Suprapubic skin (tissue), 4 donors: Measurements from ENCODE around the gene EPAS1. TPM values are rescaled to one million over a fixed set of nuclear protein-coding genes. Genes with fewer than 3 reads are reported as not detected.
A peak's percentile ranks its signal among the peaks of the same experiment; 100 is the strongest.

Source experiments
- DNase-seq, 2 donors: peaks; one replicate each; pipeline ENCODE4 v3.0.0-alpha.2; 2019; ENCODE audit warnings: low spot score in 2 of 2
- H3K27ac ChIP-seq: fragments of 200-600 bp; sonication (generic); one replicate; pipeline ENCODE4 v1.5.1; 2019
- H3K27me3 ChIP-seq: fragments of 200-600 bp; sonication (generic); one replicate; pipeline ENCODE4 v1.5.1; 2019
- H3K36me3 ChIP-seq: fragments of 200-600 bp; sonication (generic); one replicate; pipeline ENCODE4 v1.5.1; 2019
- H3K4me1 ChIP-seq: fragments of 200-600 bp; sonication (generic); one replicate; pipeline ENCODE4 v1.5.1; 2019
- H3K4me3 ChIP-seq: fragments of 200-600 bp; sonication (generic); one replicate; pipeline ENCODE4 v1.5.1; 2019; ENCODE audit warnings: mild to moderate bottlenecking
- H3K9me3 ChIP-seq: fragments of 200-600 bp; sonication (generic); one replicate; pipeline ENCODE4 v1.5.1; 2019
- EP300 ChIP-seq: sonication (generic); formaldehyde crosslinking; IDR thresholded peaks from one replicate; pipeline ENCODE4 v1.6.1; 2017; ENCODE audit warnings: antibody characterized with exemption
- POLR2A ChIP-seq, 2 donors: fragments of 450-650 bp; IDR thresholded peaks; one replicate each; pipeline ENCODE4 v1.6.1; 2017; ENCODE audit warnings: antibody characterized with exemption in 2 of 2, mild to moderate bottlenecking in 2 of 2, moderate library complexity in 2 of 2
- POLR2AphosphoS5 ChIP-seq, 3 donors: sonication (generic); formaldehyde crosslinking; IDR thresholded peaks; one replicate each; pipeline ENCODE4 v1.6.1; 2017; ENCODE audit warnings: antibody characterized with exemption in 3 of 3
- WGBS: methylation state at CpG from one replicate; pipeline ENCODE4 v1.1.5; 2018; 5-methylcytosine and 5-hydroxymethylcytosine counted together
- total RNA-seq, 4 donors: library from RNA; depleted of rRNA; stranded (reverse); fragments of >200 nt; gene quantifications; one replicate each; pipeline ENCODE4 v1.1.0, GENCODE V29; 2016
- TF ChIP-seq, protein P1 (sequence below), 2 donors: fragments of 200-600 bp in 1 of 2; fragments of 450-650 bp in 1 of 2; sonication (generic) in 1 of 2; IDR thresholded peaks; one replicate each; pipeline ENCODE4 v1.5.1; 2016 to 2019; ENCODE audit warnings: antibody characterized with exemption in 2 of 2, mild to moderate bottlenecking in 1 of 2, moderate library complexity in 1 of 2

EPAS1 gene
- total RNA-seq, 4 donors from 2014 or later, result 110 to 271 (median 142) TPM

DNA sequence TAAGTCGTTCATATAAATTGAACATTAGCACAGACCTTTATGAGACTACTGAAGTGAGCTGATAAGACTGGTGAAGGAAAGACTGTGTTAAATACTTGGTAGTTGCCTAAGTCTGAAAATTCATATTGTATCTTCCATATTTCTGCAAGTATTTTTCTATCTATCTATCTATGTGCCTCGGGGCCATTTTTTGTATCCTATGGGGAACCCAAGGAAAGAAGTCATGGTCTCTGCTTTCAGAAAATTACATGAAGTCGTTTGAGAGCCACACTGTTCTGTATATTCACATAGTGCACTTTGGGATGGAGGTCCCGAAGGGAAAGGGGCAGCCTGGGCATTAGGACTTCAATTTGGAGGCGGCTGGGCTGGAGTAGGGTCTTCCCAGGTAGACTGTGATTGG lies 89.6 kb downstream of the EPAS1 start:
- 90% methylated on average over 5 of the region's 5 CpGs for WGBS
- Histone ChIP-seq H3K27me3 (no peaks in the 10 kb centered on the region), H3K4me3 (no peak overlapping the region), H3K36me3 (peaks cover 36% of the 10 kb centered on the region), H3K27ac (no peak overlapping the region), H3K4me1 (peaks cover 4% of the 10 kb centered on the region), H3K9me3 (no peaks in the 10 kb centered on the region)
- DNase-seq, result no peak
- TF ChIP-seq, protein P1, sequence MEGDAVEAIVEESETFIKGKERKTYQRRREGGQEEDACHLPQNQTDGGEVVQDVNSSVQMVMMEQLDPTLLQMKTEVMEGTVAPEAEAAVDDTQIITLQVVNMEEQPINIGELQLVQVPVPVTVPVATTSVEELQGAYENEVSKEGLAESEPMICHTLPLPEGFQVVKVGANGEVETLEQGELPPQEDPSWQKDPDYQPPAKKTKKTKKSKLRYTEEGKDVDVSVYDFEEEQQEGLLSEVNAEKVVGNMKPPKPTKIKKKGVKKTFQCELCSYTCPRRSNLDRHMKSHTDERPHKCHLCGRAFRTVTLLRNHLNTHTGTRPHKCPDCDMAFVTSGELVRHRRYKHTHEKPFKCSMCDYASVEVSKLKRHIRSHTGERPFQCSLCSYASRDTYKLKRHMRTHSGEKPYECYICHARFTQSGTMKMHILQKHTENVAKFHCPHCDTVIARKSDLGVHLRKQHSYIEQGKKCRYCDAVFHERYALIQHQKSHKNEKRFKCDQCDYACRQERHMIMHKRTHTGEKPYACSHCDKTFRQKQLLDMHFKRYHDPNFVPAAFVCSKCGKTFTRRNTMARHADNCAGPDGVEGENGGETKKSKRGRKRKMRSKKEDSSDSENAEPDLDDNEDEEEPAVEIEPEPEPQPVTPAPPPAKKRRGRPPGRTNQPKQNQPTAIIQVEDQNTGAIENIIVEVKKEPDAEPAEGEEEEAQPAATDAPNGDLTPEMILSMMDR (IDR thresholded peaks at IDR 0.05), result no peak
- TF ChIP-seq POLR2A (IDR thresholded peaks at IDR 0.05), result no peak
- no peak for TF ChIP-seq POLR2AphosphoS5 (IDR thresholded peaks at IDR 0.05)
- TF ChIP-seq EP300, result no peak

GRCh38 chr2:46387292-46387691 lies 90.1 kb downstream of the EPAS1 start:
- no peak overlapping the region for H3K4me3 ChIP-seq
- H3K4me1 ChIP-seq, result peaks cover 4% of the 10 kb centered on the region
- 95% methylated on average over 1 of the region's 3 CpGs for WGBS
- peaks cover 31% of the 10 kb centered on the region for H3K36me3 ChIP-seq
- no peak for DNase-seq
- H3K27me3 ChIP-seq, result no peaks in the 10 kb centered on the region
- H3K9me3 ChIP-seq, result no peaks in the 10 kb centered on the region
- no peak for TF ChIP-seq EP300
- no peak for TF ChIP-seq POLR2A (IDR thresholded peaks at IDR 0.05)
- no peak for TF ChIP-seq POLR2AphosphoS5 (IDR thresholded peaks at IDR 0.05)
- TF ChIP-seq, protein P1 (IDR thresholded peaks at IDR 0.05), result no peak
- no peak overlapping the region for H3K27ac ChIP-seq

GRCh38 chr2:46387886-46388515 lies 90.8 kb downstream of the EPAS1 start:
- no peak for TF ChIP-seq EP300
- TF ChIP-seq, protein P1 (IDR thresholded peaks at IDR 0.05), result no peak
- TF ChIP-seq POLR2AphosphoS5 (IDR thresholded peaks at IDR 0.05), result no peak
- TF ChIP-seq POLR2A (IDR thresholded peaks at IDR 0.05), result no peak
- Histone ChIP-seq H3K27ac (no peak overlapping the region), H3K4me1 (peaks cover 4% of the 10 kb centered on the region), H3K4me3 (no peak overlapping the region), H3K9me3 (no peaks in the 10 kb centered on the region), H3K27me3 (no peaks in the 10 kb centered on the region), H3K36me3 (peaks cover 24% of the 10 kb centered on the region)
- no peak for DNase-seq
- 97% methylated on average over 5 of the region's 5 CpGs for WGBS

DNA sequence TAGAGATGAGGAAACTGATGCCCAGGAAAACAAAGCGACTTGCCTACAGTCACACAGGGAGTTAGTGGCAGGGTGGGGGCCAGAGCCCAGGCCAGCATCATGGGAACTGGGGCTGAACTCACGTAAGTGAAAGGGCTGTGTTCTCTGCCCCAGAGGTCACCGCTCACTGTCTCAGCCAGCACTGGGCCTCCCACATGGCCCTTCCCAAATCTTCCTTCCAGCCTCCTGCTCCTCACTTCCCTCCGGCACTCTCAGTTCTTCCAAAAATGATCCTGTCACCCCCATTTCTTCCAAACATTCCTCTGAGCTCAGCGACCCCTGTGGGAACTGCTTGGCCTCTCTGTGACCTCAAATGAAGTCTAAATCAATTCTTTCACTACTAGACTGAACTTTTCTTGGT lies 91.7 kb downstream of the EPAS1 start:
- H3K9me3 ChIP-seq, result no peaks in the 10 kb centered on the region
- TF ChIP-seq, protein P1 (IDR thresholded peaks at IDR 0.05), result no peak
- TF ChIP-seq POLR2A (IDR thresholded peaks at IDR 0.05) (no peak), EP300 (no peak), POLR2AphosphoS5 (IDR thresholded peaks at IDR 0.05) (no peak)
- no peak overlapping the region for H3K27ac ChIP-seq
- H3K4me1 ChIP-seq, result peaks cover 4% of the 10 kb centered on the region
- no peaks in the 10 kb centered on the region for H3K27me3 ChIP-seq
- H3K36me3 ChIP-seq, result peaks cover 16% of the 10 kb centered on the region
- WGBS, result 78% methylated on average over 5 of the region's 5 CpGs
- DNase-seq, result peak in 1 of 2 donors; percentile 68
- no peak overlapping the region for H3K4me3 ChIP-seq

DNA sequence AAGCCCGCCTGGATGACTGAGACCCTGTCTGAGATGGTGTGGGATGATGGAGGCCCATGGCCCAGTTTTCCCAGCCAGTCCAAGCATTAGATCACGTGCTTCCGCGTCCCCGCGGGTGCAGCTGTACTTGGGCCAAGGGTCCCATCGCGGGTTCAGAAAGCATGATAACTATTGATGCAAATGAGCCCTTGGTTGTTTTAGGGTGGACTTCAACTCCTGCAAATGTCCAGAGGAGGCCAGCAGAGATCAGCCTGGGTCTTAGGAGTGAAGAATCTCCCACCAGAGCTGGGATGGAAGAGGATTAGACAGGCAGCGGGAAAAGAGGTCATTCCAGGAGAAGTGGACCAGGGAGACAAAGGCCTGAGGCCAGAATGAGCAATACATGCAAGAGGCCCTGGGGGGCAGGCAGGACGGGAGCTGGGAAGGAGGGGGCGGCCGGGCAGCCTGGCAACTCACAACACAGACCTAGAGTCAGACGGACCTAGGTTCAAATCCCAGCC lies 92.3 kb downstream of the EPAS1 start:
- Histone ChIP-seq H3K4me1 (peaks cover 4% of the 10 kb centered on the region), H3K36me3 (peaks cover 10% of the 10 kb centered on the region), H3K4me3 (no peak overlapping the region), H3K9me3 (no peaks in the 10 kb centered on the region), H3K27me3 (no peaks in the 10 kb centered on the region), H3K27ac (no peak overlapping the region)
- TF ChIP-seq, protein P1 (IDR thresholded peaks at IDR 0.05), result no peak
- no peak for TF ChIP-seq POLR2A (IDR thresholded peaks at IDR 0.05)
- no peak for TF ChIP-seq EP300
- no peak for TF ChIP-seq POLR2AphosphoS5 (IDR thresholded peaks at IDR 0.05)
- peak in 1 of 2 donors; percentile 73 for DNase-seq
- 79% methylated on average over 13 of the region's 13 CpGs for WGBS
